Endothelial cell (in vitro differentiated cells): ENCODE data around the gene ATP8A2. TPM values are rescaled to one million over a fixed set of nuclear protein-coding genes. Genes with fewer than 3 reads are reported as not detected.
"Not testable (repeated sequence)": the region's sequence is repeated elsewhere in the genome, so short reads cannot be mapped to it uniquely, and the experiment has no call there.

ENCODE experiments used
- DNase-seq: peaks from one replicate; pipeline ENCODE4 v3.0.0; 2021; ENCODE audit warnings: low spot score
- H3K27ac Mint-ChIP-seq: one replicate; pipeline ENCODE4 v1.8.0; 2021; ENCODE audit warnings: mixed read lengths, inconsistent platforms; ENCODE audit not compliant: unreplicated experiment
- H3K27me3 Mint-ChIP-seq: one replicate; pipeline ENCODE4 v1.8.0; 2021; ENCODE audit warnings: mild to moderate bottlenecking, moderate library complexity, mixed read lengths, inconsistent platforms; ENCODE audit not compliant: unreplicated experiment
- H3K36me3 Mint-ChIP-seq: one replicate; pipeline ENCODE4 v1.8.0; 2021; ENCODE audit warnings: mild to moderate bottlenecking, low read depth, mixed read lengths, inconsistent platforms; ENCODE audit not compliant: unreplicated experiment
- H3K4me1 Mint-ChIP-seq: one replicate; pipeline ENCODE4 v1.8.0; 2021; ENCODE audit warnings: mild to moderate bottlenecking, mixed read lengths, inconsistent platforms; ENCODE audit not compliant: unreplicated experiment
- H3K4me3 Mint-ChIP-seq: one replicate; pipeline ENCODE4 v1.8.0; 2021; ENCODE audit warnings: mild to moderate bottlenecking, mixed read lengths, inconsistent platforms; ENCODE audit not compliant: unreplicated experiment
- H3K9me3 Mint-ChIP-seq: one replicate; pipeline ENCODE4 v1.8.0; 2021; ENCODE audit warnings: mixed read lengths, inconsistent platforms; ENCODE audit not compliant: unreplicated experiment
- total RNA-seq: library from RNA; stranded (reverse); fragmentation: NEBNext Ultra II Directional; extraction: Animal tissue kit (Norgen Biotek cat#: 25700); gene quantifications from one replicate; pipeline ENCODE4 v1.2.1, GENCODE V29; 2021; ENCODE audit not compliant: unreplicated experiment
- TF ChIP-seq, protein P1 (sequence below): fragments of 200-600 bp; sonication (generic); IDR thresholded peaks from one replicate; pipeline ENCODE4 v1.5.0; 2021; ENCODE audit warnings: antibody characterized with exemption; ENCODE audit not compliant: unreplicated experiment

Gene ATP8A2
- total RNA-seq, 1 donor from 2014 or later = 2.1 TPM

DNA sequence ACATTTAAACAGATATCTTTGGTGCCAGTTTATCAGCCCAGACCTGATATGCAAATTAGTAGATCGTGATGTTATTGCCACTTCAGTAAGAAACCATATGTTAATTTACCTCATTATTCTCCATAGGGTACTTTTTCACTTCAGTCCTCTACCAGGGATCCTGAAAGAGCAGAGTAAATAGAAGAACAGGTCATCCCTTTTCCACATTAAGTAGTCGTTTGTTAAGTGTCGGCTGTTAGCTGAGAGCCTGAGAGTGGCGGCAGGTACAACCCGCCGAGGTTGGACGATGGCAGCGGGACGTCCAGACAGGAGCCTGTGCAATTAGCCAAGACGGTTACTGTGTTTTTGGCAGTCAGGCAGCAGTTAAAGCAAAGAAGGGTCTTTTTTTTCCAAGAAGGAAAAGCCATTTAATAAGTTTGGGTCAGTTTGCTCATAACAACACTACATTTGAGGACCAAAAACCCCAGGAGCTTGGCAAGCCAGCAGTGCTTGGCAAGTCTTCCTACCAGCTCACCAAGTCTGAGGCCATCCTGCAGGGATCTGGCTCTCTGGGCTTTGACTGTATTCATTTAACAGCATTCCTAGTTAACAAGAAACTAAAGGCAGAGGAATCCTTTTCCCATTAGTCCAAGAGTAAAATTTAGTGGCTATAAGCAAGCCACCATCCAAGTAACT is 448.2 kb downstream of the ATP8A2 start:
- H3K36me3 Mint-ChIP-seq = no peaks in the 10 kb centered on the region
- H3K4me1 Mint-ChIP-seq = no peaks in the 10 kb centered on the region
- TF ChIP-seq, protein P1, sequence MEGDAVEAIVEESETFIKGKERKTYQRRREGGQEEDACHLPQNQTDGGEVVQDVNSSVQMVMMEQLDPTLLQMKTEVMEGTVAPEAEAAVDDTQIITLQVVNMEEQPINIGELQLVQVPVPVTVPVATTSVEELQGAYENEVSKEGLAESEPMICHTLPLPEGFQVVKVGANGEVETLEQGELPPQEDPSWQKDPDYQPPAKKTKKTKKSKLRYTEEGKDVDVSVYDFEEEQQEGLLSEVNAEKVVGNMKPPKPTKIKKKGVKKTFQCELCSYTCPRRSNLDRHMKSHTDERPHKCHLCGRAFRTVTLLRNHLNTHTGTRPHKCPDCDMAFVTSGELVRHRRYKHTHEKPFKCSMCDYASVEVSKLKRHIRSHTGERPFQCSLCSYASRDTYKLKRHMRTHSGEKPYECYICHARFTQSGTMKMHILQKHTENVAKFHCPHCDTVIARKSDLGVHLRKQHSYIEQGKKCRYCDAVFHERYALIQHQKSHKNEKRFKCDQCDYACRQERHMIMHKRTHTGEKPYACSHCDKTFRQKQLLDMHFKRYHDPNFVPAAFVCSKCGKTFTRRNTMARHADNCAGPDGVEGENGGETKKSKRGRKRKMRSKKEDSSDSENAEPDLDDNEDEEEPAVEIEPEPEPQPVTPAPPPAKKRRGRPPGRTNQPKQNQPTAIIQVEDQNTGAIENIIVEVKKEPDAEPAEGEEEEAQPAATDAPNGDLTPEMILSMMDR = no peak
- H3K27ac Mint-ChIP-seq = no peak overlapping the region
- no peak for DNase-seq
- peaks cover 2% of the 10 kb centered on the region for H3K27me3 Mint-ChIP-seq
- H3K4me3 Mint-ChIP-seq = no peak overlapping the region
- no peaks in the 10 kb centered on the region for H3K9me3 Mint-ChIP-seq

DNA sequence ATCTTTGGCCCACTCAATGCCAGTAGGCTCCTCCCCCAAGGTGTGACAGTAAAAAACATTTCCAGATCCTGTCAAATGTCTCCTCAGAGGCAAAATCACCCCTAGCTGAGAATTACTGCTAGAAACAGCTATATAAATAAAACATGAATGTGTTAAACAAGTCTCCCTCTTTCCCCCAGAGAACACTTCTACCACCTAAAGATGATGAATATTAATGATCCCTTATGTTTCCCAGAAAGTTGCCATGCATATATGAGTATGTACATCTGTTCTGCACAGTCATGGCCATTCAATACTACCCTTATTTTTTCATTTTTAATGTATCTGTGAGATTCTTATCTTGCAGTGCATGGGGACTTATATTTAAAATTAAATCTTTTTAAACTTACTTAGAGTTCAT is 450.0 kb downstream of the ATP8A2 start:
- Mint-ChIP-seq H3K36me3 (no peaks in the 10 kb centered on the region), H3K4me1 (no peaks in the 10 kb centered on the region), H3K27me3 (peaks cover 2% of the 10 kb centered on the region), H3K27ac (no peak overlapping the region), H3K4me3 (no peak overlapping the region), H3K9me3 (no peaks in the 10 kb centered on the region)
- TF ChIP-seq, protein P1 = no peak
- DNase-seq = no peak

DNA sequence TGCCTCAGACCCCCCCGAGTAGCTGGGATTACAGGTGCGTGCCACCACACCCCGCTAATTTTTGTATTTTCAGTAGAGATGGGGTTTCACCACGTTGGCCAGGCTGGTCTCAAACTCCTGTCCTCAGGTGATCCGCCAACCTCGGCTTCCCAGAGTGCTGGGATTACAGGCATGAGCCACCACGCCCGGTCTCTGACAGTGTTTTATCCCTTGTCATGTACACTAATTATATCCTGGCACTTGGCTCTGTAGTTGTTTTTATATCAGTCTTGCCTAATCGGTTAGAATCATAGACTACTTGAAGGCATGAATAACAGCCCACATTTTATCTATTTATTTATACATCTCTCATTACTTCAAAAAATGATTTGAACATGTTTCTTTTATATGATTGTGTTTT is 455.4 kb downstream of the ATP8A2 start:
- H3K27ac Mint-ChIP-seq, H3K27me3 Mint-ChIP-seq, H3K9me3 Mint-ChIP-seq, DNase-seq, H3K36me3 Mint-ChIP-seq, H3K4me3 Mint-ChIP-seq, H3K4me1 Mint-ChIP-seq: not testable (repeated sequence)

DNA sequence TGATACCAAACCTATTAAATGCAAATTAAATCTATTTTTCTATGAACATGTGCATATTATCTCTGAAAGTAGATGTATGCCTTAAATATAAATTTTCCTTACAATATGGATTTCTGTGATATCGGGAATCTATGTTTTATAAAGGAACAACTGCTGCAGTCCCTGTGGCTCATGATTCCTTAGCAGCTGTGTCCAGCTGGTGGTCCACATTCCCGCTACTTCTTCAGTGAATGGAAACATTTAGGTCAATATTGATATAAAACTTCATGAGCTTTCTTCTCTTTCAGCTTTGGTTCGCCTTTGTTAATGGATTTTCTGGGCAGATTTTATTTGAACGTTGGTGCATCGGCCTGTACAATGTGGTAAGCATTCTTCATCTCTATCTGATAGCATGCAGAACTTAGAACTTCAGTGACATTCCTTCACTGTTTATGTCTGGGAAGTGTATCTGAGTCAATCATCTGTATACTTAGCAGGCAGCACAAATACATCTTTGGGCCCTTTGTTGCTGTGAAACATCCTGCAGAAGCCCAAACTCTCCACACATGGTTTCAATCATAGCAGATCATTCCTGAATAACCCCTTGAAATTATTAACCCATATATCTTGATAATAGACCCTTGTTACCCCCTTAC is 456.2 kb downstream of the ATP8A2 start:
- Mint-ChIP-seq H3K4me3 (no peak overlapping the region), H3K36me3 (no peaks in the 10 kb centered on the region), H3K27ac (no peak overlapping the region), H3K4me1 (peaks cover 4% of the 10 kb centered on the region), H3K27me3 (peaks cover 1% of the 10 kb centered on the region), H3K9me3 (no peaks in the 10 kb centered on the region)
- TF ChIP-seq, protein P1 = no peak
- no peak for DNase-seq

DNA sequence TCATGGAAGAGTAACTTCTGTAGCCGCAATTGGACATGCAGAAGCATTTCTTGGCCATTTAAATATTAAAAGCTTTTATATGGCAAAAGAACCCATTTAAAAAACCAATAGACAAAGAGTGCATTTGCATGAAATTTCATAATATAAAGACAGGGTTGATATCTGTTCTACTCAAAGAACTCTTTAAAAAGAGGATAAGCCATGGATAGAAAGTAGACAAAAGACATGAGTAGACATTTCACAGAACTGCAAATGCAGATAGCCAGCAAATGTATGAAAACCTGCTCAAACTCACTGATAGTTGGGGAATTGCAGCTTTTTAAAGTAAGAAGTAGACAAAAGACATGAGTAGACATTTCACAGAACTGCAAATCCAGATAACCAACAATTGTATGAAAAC is 462.0 kb downstream of the ATP8A2 start:
- H3K36me3 Mint-ChIP-seq = no peaks in the 10 kb centered on the region
- H3K4me1 Mint-ChIP-seq = no peaks in the 10 kb centered on the region
- peaks cover 2% of the 10 kb centered on the region for H3K27me3 Mint-ChIP-seq
- no peak for DNase-seq
- H3K9me3 Mint-ChIP-seq = no peaks in the 10 kb centered on the region
- H3K27ac Mint-ChIP-seq = no peak overlapping the region
- H3K4me3 Mint-ChIP-seq = no peak overlapping the region
- TF ChIP-seq, protein P1 = no peak
